Central memory CD4-positive, alpha-beta T cell (primary cell): Measurements from ENCODE around the gene BCL10.
"Not testable (repeated sequence)": the region's sequence is repeated elsewhere in the genome, so short reads cannot be mapped to it uniquely, and the experiment has no call there.

Source experiments
- DNase-seq: peaks from one replicate; pipeline ENCODE4 v3.0.0; 2022

Gene BCL10

DNA sequence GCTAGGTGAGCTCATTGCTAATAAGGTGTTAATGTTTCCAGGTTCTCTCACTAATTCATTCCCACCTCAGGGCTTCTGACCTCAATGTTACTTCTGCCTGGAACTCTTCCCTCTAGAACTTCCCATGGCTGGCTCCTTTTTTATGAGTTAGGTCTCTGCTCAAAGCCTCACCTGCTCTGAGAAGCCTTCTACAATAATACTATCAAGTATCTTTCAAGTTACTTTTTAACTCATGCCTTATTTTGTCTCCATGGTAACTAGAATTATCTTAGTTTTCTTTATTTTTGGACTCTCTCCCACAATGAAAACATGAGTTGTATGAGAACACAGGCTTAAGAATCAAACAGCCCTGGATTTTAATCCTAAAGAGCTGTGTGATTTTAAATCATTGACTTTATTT, 13.4 kb downstream of the BCL10 start:
- no peak for DNase-seq

DNA sequence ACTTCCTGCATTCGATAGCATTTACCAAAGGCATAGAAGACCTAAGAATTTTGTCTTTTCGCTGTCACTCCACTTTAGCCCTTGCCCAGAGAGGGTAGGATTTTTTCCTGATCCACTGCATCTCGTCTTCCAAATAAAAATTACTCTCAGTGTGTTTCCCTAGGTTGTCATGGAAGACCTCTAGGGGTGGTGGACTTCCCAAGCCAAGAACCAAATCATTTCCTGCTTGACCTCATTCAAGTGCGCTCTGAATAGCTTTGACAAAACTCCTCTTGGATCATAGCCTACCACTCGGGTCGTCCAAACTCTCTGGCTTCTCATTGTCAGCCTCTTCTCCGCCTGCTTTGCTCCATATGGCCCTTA, 16.5 kb downstream of the BCL10 start:
- DNase-seq = no peak

DNA sequence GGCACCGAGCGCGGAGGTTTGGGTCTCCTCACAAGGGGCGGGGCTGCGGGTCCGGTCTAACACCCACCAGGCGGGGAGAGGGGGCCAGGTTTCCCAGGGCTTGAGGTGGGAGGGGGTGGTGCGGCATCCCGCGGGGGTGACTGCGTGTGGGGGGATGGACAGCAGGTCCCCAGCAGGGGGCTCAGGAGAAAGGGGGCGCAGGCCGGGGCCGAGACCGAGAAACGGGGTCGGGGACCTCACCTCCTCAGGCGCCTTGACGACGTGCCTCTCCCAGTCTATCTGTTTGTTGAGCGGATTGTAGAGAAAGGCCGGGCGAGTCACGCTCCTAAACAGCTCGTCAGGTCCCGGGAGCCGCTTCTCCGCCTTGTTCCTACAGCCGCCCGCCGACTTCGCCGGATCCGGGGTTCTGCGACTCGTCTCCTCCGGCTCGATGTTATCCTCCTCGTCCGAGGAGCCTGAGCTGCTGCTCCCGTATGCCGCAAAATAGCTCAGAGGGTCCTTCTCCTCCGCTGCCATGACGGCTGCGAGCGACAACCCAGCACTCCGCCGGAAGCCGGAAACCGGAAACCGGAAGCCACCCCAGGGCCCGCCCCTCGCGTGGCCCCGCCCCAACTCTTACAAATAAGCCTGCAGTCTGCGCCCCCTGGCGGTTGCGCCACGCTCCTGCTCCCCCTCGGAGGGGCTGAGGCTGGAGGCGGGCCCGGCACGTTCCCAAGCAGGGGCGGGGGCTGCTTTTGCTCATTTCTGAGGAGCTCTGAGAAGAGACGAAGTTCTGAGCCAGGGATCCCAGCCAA, 17.1 kb downstream of the BCL10 start, which contains the start of gene C1orf52:
Gene C1orf52, minus strand, starts transcription at position 545 of the 794 bp plus-strand sequence. Its CDS starts 29 bp downstream, at position 516.
- peak; percentile 93 for DNase-seq

DNA sequence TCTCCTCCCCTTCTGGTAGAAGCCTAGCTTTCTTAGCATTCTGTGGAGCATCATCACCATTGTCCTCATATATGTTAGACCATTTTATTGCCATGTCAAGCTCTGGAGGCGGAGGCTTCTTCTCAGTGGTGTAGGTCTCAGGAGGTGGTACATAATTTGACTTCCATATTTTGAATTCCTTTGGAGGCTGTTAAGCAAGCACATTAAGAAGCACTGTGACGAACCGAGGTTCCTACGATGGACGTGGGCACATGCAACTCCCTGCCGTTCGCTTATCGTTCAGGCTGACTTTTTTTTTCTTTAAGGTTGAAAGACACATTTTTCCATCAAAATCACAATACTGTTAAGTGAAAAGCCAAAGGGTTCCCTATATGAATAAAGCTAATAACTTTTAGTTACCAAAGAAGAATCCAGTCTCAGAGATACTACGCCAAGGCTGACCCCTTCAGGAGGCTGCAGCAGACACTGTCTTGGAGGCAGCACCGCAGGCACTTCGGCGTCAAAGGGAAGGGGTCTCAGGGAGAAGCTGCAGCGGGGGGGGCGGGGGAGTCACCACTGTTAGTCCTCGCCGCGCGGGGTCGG, 17.8 kb downstream of the BCL10 start:
- DNase-seq = no peak

DNA sequence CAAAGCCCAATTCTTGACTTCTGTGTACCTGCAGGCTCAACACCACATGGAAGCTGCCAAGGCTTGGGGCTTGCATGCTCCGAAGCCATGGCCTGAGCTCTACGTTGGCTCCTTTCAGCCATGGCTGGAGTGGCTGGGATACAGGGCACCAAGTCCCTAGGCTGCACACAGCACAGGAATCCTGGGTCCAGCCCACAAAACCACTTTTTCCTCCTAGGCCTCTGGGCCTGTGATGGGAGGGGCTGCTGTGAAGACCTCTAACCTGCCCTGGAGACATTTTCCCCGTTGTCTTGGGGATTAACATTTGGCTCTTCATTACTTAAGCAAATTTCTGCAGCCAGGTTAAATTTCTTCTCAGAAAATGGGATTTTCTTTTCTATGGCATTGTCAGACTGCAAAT, 27.4 kb downstream of the BCL10 start:
- not testable (repeated sequence) for DNase-seq

GRCh38 chr1:85245891-85246290, 30.5 kb downstream of the BCL10 start:
- no peak for DNase-seq

DNA sequence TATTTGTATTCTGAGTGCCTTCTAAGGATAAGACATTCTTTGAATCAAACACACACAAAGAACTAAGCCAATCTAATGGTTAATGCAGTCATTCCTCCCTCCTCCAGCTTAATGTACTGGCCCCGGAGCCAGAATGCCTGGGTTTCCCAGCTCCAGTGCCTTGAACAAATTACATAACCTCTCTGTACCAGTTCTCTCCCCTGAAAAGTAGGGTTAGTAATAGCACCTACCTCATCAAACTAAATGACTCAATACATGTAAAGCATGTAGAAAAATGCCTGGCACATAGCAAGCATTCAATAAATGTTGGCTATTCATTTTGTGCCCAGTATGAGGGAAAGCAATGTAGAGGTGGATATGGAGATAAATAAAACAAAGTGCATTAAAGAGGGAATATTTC, 31.0 kb downstream of the BCL10 start:
- no peak for DNase-seq

DNA sequence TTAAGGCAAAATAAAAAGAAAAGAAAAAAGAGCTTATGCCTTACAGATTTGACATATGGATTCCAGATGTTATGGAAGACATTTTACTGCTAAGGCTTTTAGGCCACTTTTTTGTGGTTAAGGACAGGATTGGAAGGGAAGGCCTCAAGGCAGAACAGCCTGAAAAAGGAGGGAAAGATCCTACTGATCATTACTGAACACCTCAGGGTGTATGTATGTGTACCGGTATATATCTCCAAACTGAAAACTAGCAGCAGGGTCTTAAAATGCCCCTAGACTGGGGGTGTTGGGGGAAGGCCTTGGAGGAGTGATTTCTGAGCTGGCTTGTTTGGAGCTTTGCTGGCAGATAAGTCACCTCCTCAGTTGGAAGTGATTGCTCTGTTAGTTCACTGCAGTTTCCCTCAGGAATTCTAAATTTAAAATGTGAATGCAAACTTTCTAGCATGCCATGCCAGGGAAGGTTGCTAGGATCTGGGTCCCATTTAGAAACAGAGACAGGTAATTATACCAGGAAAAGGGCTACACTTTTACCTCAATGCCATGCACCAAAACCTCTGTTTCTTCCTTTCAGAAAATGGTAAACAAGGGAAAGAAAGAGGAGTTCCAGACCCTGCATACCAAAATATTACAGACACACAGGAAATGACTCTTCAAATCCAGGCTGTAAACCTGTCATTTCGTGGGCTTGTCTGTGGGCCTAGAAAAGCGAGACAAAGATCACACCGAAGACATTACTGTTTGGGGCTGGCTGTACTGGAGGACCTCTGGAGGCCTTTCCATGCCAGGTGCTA, 32.0 kb downstream of the BCL10 start:
- DNase-seq = no peak

- no peak for DNase-seq
These were observed 33.1 kb downstream of the BCL10 start for GRCh38 chr1:85243372-85243771.

DNA sequence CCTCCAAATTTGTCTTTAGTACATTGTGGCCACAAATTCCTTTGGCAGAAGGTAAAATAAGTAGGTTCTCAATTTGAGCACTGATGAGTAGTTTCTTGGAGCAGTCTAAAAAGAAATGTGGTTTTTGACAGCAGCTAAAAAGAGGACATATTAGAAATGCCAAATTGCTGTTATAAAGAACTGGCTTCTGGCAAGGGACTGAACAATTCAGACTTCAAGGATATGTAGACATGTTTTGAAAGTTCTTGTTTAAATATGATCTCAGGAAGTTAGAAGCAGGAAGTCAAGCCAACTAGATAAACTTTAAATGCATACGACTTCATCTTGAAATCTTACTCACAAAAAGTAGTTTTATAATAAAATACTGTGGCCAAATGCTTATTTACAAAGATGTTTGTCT, 35.8 kb downstream of the BCL10 start:
- no peak for DNase-seq

DNA sequence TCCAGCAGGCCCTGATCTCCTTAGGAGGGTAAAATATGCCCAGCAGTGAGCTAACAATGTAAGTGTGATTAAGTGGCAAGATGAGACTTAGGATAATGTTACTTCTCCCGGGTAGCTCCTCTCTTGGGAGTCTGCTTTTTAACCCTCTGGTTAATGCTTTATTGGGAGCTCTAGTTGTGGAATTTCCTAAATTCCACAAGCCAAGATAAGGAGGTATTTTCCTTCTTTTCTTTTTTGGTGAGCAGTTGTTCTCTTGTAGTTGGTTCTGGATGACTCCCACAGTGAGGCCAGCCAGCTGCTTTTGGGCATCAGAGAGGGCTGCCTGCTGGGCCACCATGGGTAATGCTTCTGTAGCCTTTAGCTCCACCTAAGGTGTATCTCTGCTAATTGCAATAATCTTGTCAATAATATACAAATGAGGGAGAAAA, 36.2 kb downstream of the BCL10 start:
- DNase-seq = no peak

GRCh38 chr1:85237613-85238012, 38.8 kb downstream of the BCL10 start:
- no peak for DNase-seq

GRCh38 chr1:85230305-85230977, 46.0 kb downstream of the BCL10 start:
- DNase-seq = no peak

GRCh38 chr1:85229574-85230097, 46.8 kb downstream of the BCL10 start:
- no peak for DNase-seq

DNA sequence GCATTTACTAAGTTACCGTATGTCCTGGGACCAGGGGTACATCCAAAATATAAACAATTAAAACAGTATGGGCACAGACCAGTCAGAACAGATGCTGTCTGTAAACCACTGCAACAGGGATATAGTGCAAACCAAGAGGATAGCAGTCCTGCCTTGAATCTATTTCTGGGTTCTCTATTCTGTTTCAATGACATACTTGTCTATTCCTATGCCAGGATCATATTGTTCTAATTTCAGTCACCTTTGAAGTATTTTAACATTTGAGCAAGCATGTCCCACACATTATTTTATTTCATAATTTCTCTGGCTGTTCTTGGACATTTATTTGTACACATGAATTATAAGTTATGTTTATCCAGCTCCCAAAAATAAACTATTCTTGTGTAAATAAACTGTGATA, 47.5 kb downstream of the BCL10 start:
- DNase-seq = no peak

DNA sequence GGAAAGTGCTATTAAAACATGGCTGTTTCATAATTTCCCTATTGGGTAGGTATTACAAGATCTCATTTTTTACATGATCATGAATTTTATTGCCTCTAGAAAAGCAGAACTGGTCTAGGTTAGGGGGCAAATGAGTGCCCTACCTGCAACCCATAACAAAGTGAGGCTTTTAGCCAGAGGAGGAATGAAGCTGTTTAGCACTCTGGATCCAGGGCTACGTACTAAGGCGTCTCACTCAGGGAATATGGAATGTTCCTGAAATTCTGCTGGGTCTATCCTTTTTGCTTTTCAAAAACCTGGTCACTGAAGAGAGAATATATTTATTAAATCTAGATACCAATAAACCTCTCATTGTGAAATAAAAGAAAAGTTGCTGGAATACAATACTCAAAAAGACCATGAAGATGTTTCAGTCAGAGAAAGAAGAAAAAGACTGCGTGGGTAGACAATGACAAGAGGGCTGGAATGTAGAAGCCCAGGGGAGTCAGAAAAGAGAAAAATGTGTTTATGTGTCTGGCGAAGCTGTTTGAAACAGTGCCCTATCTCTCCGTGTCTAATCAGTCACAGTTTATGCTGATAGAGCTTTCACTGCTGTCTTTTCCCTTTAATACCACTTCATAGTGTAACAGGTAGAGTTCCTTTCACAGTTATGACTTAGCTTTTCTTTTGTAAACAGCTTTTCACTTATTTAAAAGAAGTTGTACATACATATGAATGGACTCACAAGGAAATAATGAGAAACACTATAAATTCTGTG, 50.6 kb downstream of the BCL10 start:
- DNase-seq = no peak

GRCh38 chr1:85224734-85225623, 51.5 kb downstream of the BCL10 start:
- no peak for DNase-seq

DNA sequence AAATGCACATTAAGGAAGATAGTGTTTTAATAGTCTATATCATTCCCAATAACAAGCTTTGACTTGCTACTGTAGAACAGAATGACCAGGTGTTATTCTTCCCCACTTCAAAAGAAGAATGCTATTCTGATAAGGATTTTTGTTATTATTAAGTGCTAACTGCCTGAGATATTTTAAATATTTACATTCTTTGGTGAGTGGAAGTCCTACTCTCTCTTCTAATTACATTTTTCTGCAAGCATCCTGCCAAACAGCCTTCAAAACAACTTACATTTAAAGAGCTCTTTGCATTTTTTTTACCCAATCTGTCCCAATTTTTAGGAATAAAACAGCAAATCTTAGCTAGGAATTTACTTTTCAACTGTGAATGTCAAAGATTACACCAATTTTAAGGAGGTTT, 52.1 kb downstream of the BCL10 start:
- DNase-seq = no peak

GRCh38 chr1:85223334-85223733, 53.1 kb downstream of the BCL10 start:
- DNase-seq = no peak

DNA sequence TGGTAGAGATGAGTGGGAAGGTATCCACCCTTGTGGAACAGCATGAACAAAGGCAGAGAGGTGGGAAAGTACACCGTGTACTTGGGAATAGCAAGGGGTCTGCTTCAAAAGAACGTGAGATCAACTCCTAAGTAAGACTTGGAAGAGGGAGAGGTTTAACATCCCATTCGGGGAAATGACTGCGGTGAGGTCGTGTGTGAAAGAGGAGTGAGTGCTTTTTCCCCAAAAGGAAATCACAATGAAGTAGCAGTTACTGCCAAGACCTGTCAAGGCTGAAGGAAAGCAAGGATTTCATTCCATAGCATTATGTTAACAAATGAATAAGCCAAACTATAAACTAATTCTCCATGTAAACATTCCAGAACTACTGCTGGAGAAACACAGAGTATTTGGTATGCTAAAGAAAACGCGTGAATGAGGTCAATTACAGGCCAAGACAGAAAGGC, 55.7 kb downstream of the BCL10 start:
- DNase-seq = no peak
